Heart left ventricle (tissue), 13 donors: Measurements from ENCODE around the gene CXorf38.

Source experiments
- POLR2A ChIP-seq, 2 donors: fragments of 450-650 bp; IDR thresholded peaks; one replicate each; pipeline ENCODE4 v1.6.1; 2017; ENCODE audit warnings: antibody characterized with exemption in 2 of 2, mild to moderate bottlenecking in 2 of 2, moderate library complexity in 2 of 2
- TF ChIP-seq, protein P1 (sequence below), 12 donors: fragments of 200-600 bp; sonication (generic) in 4 of 12; IDR thresholded peaks; one replicate each; pipeline versions ENCODE4 v1.5.0 to v1.8.0; 2018 to 2022; ENCODE audit warnings: antibody characterized with exemption in 12 of 12, mild to moderate bottlenecking in 5 of 12
- donor health status: ischemic (EF 13 %, LVEDD 7.1; RV severe dilation, severe dysfunction).
- donor health status: DM: no; HTN: yes; CAD: no.
- donor health status: DM: no; HTN: no; CAD: no.
- donor health status: ischemic (EF 25% LVEDD 6.9; RV normal size, moderate dysfunction).
- donor health status: ischemic (EF 25% LVEDD 5.7; RV mildly dilated, moderate dysfunction).
- donor health status: ischemic (EF 35%, LVEDD 5.7; RV mildly dilated, moderate dysfunction).
- donor health status: nonischemic (EF 11% LVEDD 7.7; RV severe dilation, severe dysfunction).
- donor health status: DM: yes; HTN: yes; CAD: no.
- donor health status: PGD.
- donor health status: ischemic (EF 29% LVEDD 5.4; RV normal size, mild dysfunction).
- donor health status: nonischemic (EF 23%, LVEDD 6.1; RV moderate dilation, normal function).

DNA sequence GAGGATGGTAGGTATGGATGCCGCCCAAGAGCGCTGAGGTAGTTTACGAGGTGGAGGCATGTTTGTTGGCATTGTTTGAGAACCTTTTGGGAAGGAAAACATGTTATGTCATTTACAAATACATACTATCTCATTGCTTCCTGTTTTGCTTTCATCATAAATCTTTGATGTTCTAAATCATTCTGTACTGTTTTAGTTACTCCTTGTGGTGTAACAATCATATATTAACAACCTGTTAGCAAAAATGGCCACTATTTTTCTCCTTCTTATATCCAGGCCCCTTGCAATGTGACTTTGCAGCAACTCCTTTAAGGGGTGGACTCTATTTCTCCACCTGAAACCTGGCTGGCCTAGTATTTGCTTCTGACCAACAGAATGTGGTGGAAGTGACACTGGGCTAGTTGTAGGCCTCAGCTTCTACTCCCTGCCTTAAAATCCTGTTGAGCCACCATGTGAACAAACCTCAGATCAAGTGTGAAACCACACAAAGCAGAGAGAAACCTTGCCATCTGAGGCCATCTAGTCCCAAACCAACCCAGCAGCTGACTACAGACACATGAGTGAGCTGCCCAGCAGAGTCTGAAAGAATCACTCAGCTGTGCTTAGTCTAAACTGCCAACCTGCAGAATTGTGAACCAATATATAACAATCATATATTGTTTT, 15.8 kb upstream of the CXorf38 start:
- TF ChIP-seq, protein P1, sequence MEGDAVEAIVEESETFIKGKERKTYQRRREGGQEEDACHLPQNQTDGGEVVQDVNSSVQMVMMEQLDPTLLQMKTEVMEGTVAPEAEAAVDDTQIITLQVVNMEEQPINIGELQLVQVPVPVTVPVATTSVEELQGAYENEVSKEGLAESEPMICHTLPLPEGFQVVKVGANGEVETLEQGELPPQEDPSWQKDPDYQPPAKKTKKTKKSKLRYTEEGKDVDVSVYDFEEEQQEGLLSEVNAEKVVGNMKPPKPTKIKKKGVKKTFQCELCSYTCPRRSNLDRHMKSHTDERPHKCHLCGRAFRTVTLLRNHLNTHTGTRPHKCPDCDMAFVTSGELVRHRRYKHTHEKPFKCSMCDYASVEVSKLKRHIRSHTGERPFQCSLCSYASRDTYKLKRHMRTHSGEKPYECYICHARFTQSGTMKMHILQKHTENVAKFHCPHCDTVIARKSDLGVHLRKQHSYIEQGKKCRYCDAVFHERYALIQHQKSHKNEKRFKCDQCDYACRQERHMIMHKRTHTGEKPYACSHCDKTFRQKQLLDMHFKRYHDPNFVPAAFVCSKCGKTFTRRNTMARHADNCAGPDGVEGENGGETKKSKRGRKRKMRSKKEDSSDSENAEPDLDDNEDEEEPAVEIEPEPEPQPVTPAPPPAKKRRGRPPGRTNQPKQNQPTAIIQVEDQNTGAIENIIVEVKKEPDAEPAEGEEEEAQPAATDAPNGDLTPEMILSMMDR (IDR thresholded peaks at IDR 0.05), result no peak
- no peak for TF ChIP-seq POLR2A (IDR thresholded peaks at IDR 0.05)
